LNCAP (cell line): ENCODE data around the gene ADAT3.

Experiments used
- TF ChIP-seq, protein P1 (sequence below): fragments of 450-650 bp; IDR thresholded peaks from 2 replicates; pipeline ENCODE4 v1.5.1; 2017; ENCODE audit warnings: mild to moderate bottlenecking

Gene ADAT3

DNA sequence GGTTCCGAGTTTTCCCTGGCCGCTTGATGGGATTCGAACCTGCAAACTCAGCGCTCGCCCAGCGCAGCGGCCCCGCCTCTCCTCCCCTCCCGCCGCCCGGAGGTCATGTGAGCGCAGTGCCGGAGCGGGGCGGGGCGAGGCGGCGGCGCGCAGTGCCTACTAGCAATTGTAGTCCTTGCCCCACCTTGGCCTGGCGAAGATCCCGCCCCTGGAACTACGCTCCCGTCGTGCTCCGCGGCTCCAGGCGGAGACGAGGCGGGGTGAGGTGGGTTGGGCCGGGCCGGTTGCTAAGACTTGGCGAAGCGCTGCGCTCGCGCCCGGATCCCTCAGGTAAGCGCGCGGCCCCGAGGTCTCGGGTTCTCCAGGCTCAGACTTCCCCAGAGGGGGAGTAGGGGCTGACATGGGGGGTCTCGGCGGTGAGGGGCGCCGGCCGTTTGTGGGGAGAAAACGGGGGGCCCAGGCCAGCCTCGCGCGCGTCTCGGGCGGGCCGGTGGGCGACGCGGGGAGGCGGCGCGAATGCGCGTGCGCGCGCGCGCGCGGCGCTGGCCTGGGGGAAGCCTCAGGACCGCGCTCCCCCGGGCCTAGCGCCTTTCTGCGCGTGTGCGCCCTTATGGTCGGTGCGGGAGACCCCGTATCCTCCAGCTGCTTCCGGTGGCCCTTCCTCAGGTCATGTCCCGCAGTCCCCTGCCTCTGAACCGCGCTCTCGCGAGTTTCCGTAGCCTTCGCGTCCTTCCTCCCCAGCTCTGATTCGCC is at the start of gene ADAT3, which contains the start of gene SCAMP4:
Gene ADAT3, plus strand, starts transcription at position 290 of the 753 bp plus-strand sequence. CDS start 6,649 bp downstream, outside the sequence.
Gene SCAMP4, plus strand, starts transcription at position 290 of the 753 bp plus-strand sequence. CDS start 9,621 bp downstream, outside the sequence.
- TF ChIP-seq, protein P1, sequence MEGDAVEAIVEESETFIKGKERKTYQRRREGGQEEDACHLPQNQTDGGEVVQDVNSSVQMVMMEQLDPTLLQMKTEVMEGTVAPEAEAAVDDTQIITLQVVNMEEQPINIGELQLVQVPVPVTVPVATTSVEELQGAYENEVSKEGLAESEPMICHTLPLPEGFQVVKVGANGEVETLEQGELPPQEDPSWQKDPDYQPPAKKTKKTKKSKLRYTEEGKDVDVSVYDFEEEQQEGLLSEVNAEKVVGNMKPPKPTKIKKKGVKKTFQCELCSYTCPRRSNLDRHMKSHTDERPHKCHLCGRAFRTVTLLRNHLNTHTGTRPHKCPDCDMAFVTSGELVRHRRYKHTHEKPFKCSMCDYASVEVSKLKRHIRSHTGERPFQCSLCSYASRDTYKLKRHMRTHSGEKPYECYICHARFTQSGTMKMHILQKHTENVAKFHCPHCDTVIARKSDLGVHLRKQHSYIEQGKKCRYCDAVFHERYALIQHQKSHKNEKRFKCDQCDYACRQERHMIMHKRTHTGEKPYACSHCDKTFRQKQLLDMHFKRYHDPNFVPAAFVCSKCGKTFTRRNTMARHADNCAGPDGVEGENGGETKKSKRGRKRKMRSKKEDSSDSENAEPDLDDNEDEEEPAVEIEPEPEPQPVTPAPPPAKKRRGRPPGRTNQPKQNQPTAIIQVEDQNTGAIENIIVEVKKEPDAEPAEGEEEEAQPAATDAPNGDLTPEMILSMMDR, result no peak

- TF ChIP-seq, protein P1, result no peak
Observed at GRCh38 chr19:1855828-1856255, 49.4 kb upstream of the ADAT3 start.

- TF ChIP-seq, protein P1, result no peak
Observed at GRCh38 chr19:1856345-1856697, 48.9 kb upstream of the ADAT3 start.

- TF ChIP-seq, protein P1, result no peak
Observed at GRCh38 chr19:1856698-1857603, 48.2 kb upstream of the ADAT3 start.

DNA sequence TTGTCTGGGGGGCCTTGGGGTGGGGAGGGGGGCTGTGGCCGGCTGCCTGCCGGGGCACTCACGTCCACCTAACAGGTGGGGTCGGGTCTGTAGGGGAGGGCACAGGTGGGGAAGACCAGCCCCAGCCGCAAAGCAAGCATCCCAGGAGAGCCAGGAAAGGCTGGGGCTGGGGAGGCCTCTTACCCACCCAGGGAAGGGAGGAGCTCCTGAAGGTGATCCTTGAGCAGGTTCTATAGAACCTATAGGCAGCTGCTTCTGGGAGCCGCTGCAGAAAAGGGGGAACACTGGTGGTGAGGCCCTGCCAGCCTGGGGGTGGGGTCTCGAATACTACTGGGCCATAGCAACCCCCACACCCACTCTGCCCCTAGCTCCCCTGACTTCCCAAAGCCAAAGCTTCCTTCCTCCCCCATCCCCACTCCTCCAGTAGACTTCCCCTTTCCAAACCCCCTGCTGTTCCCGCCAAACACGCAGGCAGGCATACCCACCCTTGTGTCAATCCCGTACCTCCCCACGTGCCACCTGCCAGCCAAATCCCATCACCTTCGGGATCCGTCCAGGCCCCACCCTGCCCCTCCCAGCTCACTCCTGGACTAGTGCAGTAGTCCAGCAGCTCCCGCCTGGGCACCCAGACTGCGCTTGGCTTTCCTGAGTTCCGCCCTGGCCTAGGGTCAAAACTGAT is 47.4 kb upstream of the ADAT3 start:
- TF ChIP-seq, protein P1, result no peak

DNA sequence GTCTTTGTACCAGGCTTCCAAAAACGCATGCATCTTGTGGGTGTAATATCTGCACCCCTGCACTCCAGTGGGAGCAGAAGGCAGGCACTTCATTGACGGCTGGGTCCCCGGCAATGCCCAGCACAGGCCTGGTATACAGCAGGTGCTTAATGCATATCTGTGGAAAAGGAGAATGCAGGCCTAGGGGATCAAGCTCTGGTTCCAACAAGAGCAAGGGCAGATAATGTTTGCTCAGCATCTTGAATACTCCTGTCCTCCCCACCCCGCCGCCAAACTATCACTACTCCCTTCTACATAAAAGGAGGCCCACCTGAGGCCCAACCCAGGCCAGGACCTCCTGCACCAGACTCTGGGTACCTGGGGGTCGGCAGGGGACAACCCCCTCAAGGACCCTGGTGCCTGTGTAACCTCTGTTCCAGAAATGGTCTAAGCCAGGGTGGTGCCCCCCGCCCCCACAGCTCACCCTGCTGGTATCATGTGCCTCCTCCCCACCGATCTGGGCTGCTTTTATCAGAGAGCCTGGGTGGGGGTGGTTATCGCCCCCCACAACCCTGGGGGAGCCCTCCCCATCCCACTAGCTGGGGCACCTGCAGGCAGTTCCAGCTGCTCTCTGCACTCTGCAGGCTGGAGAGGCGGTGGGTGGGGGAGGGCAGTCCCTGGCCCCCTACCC is 46.7 kb upstream of the ADAT3 start:
- TF ChIP-seq, protein P1, result no peak
